Hippocampal formation (tissue), 2 donors: ENCODE results near the gene RNF144A.
A peak's percentile ranks its signal among the peaks of the same experiment; 100 is the strongest.

Experiments
- DNase-seq, 2 donors: peaks; one replicate each; lab custom pipeline; 2025; lab: John Stamatoyannopoulos, UW

RNF144A gene

DNA sequence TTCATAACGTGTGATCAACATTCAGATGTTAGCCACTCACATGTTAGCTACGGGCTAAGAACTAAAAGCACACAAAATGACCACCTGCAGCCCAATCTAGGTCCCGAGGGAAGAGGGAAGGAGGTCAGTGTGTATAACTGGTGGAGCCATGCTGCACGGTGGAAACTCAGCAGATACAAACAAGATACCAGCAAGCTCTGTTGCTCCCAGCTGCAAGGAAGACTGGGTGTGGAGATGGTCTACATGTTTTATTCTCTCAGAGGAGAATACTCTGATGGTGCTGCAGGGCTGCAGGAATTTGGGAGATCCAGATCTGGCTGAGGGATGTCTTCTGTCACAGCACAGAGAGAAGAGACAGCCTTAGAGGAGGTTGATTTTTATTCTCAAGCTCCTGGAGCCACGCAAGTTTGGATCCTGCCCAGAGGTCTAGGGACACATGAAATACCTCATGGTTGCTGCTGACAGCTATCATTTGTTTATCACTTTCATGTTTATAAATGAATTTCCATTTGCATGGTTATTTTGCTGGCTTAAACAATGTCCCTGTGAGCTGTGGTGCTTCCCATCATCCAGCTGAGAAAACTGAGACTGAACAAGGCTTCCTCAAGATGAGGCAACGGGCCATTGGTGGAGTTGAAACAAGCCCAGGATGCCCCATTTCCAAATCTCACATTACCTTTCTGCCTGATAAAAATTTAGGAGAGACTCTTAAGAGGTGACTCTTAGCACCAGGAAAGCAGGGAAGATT lies 30.9 kb downstream of the RNF144A start:
- no peak for DNase-seq

DNA sequence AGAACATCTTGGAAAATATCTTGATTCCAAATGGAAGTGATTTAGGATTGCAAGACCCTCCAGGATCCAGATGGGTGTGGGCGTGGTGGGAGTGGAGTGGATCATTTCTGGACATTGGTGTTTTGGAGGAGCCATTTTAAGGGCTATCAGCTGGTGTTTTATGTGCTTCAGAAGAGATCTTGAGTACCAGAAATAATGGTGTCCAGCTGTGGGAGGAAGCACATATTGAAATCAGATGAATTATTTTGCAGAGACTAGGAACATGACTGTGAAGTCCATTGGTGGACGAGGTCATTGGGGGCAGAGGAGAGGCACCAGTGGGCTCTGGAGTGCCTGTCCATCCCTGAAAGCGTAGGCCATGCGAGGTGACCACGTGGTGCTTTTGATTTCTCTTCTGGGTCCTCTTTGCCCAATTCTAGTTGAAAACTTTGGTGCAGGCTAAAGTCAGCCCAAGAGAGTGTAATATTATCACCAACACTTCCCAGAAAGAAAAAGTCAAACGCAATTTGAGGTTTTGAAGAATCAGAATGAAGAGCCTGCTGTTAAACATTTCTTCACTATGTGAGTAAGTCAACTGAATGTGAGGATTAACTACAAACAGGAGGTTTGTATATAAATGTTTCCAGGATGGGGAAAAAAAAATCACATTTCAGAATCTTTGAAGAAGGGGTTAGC lies 31.6 kb downstream of the RNF144A start:
- no peak for DNase-seq

DNA sequence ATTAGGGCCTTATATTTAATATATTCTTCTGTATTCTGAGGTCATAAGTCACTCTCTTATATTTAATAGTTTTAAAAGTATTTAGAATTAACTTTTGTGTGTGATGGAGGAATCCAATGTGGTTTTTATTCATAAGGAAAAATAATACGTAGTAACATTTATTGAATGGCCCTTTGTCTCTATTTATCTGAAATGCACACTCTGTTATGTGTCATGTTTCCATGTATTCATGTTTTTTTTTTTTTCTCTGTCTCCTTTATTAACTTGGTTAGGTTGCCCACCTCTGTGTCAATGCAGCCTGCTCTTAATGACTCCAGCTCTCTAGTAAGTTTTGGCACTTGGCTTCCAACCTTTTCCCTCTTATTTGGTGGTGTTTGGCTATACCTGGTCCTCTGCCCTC lies 33.8 kb downstream of the RNF144A start:
- no peak for DNase-seq

DNA sequence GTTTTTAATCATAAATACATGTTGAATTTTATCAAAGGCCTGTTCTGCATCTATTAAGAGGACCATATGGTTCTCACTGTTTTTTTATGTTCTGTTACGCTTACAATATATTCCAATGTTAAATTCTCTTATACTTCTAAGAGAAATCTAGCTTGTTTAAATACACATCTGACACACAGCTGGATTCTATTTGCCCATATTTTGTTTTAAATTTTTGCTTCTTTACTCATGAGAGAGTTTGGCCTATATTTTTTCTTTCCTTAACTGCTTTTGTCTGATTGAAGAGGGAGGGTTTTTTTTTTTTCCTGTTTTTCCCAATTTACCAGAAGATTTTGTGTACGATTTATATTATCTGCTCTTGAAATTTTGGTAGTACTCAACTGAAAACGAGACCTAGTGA lies 34.9 kb downstream of the RNF144A start:
- no peak for DNase-seq

DNA sequence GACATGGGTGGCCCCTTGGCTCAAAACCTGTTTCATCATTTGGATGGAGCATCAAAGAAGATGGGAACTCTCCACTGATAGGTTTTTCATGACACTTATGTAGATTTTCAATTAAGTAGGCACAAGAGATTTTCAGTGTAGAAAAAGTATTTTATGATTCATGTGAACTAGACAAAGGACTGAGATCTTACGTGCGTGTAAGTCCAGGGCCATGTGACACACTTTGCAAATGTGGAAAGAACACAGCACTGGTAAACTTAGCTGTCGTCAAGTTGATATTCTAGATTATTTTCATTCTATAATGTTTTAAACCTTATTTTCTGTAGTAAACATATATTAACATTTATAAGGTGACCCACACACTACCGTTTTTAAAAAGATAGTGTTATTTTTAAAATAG lies 37.4 kb downstream of the RNF144A start:
- DNase-seq, result no peak

DNA sequence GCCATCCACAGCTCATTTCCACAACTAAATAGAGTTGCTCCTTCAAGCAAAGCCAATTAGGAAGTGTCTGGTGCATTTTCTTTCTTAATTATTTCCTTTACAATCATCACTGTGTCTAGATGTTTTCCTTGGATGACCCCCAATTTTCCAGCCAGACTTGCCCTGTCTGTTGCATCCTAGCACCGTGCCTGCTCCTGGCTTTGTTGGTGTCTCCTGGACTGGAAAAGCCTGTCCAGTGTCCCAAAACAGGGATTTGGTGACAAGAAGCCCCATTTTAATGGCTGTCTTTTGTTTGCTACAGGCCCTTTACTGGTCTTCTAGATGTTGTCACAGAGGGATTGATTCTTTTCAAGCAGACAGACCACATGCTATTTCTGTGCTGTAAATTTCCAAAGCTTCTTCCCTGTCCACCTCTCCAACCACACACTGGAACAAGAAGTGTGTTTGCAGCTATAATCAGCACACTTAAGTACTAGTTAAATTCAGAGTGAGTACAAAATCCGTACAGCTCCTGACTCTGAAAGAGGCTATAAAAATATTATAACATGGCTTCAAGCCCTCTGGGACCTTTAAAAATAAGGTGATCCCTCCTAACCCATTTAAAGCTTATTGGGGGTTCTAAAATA lies 38.4 kb downstream of the RNF144A start:
- DNase-seq, result no peak

DNA sequence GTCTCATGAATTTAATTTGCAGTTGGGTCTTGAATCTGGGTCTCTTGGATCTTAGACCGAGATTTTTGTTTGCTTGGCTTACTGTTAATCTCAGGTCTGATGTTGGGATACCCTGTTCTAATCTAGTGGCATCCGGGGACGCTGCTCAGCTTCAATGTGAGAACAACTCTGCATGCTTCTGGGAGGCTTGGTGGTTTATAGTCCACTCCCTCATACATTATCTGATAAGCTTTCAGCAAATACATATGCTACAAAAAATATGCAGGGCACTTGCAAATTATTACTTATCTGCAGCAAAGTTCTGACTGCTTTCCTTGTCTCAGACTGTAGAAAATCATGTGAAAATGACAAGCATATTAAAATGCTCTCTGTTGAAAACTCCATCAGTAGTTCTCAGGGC lies 39.4 kb downstream of the RNF144A start:
- no peak for DNase-seq

DNA sequence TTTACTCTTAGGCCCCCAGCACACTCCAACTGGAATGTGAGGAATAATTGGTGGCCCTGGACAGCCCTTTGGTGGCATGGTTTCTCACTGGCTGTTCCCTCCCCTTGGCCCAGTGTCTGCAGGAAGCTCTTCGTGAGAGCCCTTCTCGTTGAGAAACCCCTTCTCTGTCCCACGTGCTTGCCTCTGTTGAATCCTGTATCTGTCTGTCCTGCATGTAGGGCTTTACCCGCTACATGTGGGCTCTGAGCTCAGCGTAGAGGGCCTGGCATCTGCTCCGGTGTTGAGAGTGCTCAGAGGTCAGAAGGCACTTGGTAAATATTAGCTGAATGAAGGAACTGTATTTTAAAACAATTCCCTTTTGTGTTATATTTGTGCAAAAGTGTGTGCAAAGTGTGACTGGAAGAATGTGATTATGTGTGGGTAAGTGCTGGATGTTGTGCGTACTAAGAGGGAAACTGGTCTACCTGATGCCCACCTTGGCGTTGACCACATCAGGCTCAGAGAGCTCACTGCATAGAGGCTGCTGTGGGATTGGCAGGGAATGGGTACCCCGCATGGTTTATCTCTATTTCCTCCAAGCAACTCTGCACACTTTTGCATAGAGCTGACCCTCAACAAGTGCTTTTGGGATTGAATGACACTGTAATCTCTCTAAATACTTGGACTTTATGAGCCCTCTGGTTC lies 40.0 kb downstream of the RNF144A start:
- DNase-seq, result no peak

DNA sequence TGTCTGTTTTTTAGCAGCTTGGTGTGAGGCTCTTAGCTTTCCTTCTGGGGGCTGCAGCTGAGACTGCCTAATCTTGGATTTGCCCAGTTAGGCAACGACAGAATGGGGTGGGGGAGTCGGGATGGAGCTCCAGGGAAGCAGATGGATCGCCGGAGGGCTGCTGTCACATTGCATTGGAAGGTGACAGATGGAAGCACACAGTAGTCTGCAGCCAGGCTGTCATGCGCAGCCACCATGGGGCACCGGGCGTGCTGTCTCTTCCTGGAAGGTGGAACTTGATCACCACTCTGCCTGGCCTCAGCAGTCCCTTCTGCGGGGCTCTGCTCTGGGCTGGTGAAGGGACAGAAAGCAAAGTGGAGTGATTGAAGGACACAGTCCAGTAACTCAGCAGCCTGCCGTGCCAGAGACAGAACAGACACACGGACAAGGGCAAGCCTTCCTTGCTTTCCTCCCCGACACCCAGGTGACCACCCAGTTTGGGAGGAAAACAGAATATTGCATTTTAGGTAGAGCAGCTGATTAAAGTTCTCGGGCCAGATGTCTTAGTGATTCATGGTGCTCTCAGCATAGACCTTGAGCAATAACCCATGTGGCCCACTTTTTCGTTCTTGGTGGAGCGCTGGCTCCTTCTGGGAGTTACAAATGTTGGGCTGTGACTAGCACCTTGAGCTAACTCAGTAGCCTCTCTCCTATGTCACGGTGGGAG lies 40.9 kb downstream of the RNF144A start:
- no peak for DNase-seq

DNA sequence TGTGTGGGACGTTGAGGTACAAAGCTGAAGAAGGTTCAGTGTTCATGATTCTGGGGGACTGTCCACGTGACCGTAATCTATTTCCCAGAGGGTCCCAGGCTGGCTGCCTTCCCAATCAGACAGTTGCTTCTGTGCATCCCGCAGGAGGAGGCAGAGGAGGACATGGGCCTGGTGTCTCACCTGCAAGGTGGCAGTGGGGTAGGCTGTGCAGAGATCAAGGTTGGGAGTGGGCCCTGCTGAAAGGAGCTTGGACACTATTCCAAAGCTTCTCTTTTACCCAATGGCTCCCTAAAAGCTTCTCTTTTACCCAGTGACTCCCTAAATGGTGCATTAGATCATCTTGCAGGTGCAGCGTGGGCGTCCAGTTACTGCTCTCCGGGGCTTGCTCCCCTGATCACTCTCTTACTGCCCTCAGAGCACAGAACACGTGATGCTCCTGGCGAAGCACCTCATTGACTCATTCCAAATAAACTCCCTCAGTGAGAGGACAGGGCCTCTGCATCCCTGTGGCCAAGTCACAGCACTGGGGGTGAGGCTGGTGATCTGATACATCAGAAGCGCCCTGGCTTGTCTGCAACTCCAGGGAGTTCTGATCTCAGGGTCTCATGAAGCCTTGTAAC lies 41.5 kb downstream of the RNF144A start:
- no peak for DNase-seq

DNA sequence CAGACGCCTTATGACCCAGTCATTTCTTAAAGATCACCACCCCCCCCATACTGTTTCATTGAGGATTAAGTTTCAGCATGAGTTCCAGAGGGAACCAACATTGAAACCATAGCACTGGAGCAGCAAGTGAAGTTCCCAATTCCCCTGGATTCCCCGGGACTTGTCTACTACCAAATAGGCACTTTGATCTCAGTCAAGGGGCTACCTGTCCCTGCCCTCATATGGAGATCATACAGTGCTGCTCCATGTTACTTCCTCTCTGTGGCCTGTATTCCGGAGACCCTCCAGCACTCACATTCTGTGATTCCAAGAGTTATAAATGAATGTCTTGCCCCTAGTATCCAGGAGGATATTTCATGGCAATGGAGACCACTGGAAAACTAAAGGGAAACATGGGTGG lies 42.5 kb downstream of the RNF144A start:
- DNase-seq, result no peak

DNA sequence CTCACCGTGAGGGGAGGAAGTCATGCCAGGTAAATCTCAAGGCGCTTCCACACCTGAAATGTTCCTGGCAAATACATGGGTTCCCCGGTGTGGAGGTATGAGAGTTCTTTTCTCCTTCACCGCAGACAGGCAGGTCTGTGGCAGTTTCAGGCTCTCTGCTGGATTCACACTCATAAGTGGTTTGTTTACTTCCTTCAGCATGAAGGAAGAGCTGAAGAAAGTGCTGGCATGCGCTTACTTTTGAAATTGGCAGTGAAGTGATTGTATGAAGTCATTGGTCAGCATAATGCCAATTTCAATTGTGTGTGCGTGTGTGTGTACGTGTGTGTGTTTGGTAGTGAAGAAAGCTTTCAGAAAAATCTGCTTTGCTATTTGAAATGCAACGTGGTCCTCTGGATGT lies 43.4 kb downstream of the RNF144A start:
- peak in 1 of 2 donors; percentile 43 for DNase-seq

DNA sequence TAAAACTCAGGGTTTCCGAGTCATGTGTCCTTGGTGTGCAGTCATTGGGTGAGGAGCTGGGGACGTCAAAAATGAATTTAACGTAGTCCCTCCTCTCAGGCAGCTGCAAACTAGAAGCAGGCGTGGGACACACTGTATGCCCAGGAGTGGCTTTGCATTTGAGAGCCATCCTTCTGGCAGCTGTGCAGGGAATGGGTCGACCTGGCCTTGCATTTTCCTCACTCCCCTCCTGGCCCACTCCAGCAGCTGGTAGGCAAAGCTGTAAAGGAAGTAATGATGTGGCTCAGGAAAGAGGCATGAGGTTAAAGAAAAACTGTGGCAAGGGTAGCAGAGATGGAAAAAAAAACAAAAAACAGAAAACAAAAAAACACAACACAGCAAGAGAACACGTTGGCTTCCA lies 46.5 kb downstream of the RNF144A start:
- DNase-seq, result no peak

DNA sequence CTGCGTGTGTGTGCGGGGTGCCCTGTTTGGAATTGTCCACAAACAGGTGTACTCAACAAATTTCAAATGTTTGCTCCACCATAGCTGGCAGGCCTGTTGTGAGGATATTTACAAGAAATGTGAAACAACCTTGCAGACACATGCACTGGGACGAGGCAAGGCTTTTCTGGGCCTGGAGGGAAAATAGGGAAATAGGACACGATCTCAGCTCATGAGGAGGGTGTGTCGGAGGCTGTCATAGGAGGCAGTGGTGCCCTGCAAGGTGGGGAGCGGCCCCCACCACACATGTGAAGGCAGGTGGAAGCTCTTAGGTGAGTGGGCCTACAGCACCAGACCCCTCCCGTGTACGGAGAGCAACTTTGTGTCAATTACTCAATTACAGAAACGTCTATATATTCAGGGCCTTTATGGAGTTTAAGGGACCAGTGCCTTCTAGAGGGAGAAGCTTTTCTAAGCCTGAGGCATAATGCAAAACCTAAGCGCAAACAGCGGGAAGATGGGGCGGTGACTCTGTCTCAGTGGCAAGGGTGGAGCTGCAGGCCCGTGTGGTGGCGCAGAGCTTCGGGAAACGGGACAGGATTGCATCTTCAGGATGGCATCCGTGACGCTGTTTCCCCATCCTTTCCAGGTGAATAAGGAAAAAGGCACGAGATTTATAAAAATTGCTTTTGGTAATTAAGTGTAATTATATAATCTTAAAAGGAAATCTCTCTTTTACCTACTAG lies 48.0 kb downstream of the RNF144A start:
- no peak for DNase-seq

DNA sequence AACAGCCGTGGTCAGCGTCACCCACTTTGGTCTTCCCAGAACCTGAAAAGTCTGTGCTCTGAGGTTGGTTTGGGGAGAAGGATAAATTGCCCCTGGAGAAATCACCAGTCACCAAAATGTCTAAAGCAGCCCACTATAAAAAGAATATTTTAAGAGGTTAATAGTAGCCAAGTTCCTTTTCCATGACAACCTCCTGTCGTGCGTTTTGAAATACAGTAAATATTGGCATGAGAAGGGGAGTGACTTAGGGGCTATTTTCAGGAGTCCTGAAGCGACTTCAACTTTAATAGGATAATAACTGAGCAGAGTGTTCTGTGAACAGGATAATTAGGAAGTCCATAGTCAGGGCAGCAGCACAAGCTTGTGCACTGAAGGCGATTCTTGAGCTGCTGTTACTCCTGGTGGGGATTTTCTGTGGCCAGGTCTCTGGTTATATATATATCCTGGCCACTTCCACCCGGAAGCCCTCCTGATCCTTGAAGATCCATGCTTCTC lies 49.3 kb downstream of the RNF144A start:
- DNase-seq, result no peak

DNA sequence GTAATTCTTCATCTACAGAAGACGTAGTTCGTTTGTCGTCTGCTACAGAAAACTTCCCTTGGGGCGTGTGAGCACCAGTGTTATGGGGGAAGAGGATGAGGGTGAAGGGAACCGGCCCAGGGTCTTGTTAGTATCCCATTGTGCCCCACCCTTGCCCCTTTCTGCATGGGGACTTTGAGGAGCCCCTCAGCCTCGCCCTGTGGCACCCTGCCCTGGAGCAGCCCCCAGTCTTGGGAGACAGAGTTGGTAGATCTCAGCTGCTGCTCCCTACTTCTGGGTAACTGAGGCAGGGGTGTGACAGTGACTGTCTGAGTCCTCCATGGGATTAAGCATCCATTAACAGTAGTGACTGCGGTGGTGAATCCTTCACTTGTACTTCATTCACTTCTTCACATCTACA lies 50.1 kb downstream of the RNF144A start:
- DNase-seq, result no peak

DNA sequence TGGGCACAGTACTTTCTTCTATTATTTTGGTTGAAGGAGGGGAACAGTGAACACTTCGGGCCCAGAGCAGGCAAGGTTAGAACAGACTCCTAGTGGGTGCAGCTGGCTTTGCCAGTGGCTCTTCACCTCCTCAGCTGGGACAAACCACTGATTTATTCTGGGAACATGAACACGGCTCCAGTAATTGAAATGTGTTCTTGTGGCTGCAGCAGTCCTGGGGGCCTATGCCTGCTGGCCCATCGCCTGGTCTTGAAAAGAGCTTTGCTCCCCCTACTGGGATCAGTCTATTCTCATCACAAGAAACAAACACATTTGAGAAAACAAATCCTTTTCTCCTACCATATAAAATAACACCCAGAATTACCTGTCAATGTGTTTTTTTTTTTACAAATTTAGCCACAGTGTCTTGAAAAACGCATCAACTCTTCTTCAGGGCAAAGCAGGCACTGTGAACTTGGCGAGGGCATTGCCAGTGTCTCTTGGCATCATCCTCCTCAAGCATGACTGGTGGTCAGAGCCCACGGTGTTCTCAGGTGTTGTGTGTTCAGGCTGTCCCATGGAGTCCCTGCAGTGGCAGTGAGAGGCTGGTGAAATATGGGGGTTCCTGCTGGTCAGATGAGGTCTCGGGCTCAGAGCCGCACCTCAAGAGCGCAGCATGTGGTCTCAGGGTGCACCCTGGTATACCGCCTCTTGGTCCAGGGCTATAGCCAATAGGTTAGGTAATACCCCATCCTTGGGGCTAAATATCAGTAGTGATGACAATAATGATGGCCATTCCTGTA lies 51.3 kb downstream of the RNF144A start:
- DNase-seq, result peak; percentile 32 to 78

DNA sequence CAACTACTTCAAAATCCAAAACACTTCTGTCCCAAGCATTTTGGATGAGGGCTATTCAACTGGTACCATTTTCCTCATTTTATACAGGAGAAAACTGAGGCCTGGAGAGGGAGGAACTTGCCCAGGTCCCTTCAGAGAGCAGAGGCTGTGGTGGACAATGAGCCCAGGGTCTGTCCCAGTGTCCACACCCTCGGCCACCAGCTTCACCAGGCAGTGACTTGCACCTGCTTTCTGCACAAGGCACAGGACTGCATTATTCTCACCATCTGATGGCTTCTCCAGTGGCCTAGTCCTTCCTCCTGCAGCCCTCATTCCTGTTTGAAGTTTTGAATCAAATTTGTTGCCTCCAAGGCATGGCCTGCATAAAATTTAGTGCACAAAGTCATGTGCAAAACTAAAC lies 53.3 kb downstream of the RNF144A start:
- no peak for DNase-seq

DNA sequence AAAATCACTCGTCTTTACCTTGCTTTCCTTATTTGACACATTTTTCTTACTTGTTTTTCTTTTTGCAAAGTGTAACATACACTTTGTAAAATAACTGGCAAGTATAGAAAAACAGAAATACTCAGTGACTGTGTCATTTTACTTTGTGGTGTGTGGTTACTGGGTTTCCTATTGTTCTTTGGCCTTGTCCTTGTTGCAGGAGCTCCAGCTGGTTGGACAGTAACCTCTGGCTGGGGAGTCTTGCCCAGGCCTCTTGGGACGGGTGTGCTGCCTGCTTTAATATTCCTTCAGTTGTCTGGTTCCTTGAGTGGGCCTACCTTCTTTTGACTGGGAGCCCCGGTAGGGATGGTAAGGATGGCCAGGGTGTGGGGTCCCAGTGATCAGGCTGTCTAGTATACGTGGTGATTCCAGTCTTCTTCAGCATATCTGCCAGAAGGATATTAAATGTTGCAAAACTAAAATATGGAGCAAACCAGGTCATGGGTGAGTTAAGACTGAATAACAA lies 53.8 kb downstream of the RNF144A start:
- DNase-seq, result no peak

DNA sequence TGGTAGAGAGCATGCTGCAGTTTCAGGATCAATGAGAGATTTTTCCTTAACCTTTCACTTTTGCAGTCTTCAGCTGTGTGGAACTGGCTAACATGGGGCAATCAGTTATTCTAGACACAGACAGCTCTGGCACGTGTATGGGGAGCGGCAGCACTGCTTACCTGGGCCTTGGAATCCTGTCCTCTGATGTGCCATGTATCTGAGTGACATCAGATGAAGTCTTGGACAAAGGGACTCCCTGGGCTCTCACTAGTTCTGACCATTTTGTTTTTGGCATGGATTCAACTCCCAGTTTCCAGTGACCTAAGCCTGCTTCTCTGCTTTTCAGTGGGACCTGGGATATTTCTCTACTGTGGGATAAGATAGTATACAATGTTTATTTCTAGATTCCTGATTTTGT lies 54.3 kb downstream of the RNF144A start:
- DNase-seq, result no peak
